Liver (tissue), 3 donors: Measurements from ENCODE around the gene EPB42.

Source experiments
- EGR1 ChIP-seq, 2 donors: IDR thresholded peaks; 2 replicates each; pipeline ENCODE4 v1.6.1; 2016 to 2018; ENCODE audit warnings: antibody characterized with exemption in 2 of 2, low read depth in 2 of 2
- FOXA1 ChIP-seq: IDR thresholded peaks from 2 replicates; pipeline ENCODE4 v1.6.1; 2016; ENCODE audit warnings: antibody characterized with exemption
- GABPA ChIP-seq, 2 donors: IDR thresholded peaks in 1 of 2; conservative IDR thresholded peaks in 1 of 2; 2 replicates each; pipeline ENCODE4 v1.6.1; 2016; ENCODE audit warnings: antibody characterized with exemption in 2 of 2, mild to moderate bottlenecking in 1 of 2, moderate library complexity in 1 of 2
- RAD21 ChIP-seq, 2 donors: IDR thresholded peaks; 2 replicates each; pipeline ENCODE4 v1.6.1; 2016; ENCODE audit warnings: antibody characterized with exemption in 2 of 2, mild to moderate bottlenecking in 2 of 2
- RXRA ChIP-seq, 2 donors: IDR thresholded peaks; 2 replicates each; pipeline ENCODE4 v1.6.1; 2017 to 2018; ENCODE audit warnings: antibody characterized with exemption in 2 of 2, mild to moderate bottlenecking in 1 of 2
- TAF1 ChIP-seq: conservative IDR thresholded peaks from 2 replicates; pipeline ENCODE4 v1.6.1; 2016; ENCODE audit warnings: antibody characterized with exemption, mild to moderate bottlenecking
- TF ChIP-seq, protein P1 (sequence below): fragments of 150-350 bp; IDR thresholded peaks from 2 replicates; pipeline ENCODE4 v1.5.1; 2017; ENCODE audit warnings: improper control_type of control experiment, low read depth, low read length; ENCODE audit not compliant: missing input control
- TF ChIP-seq, protein P2 (sequence below): IDR thresholded peaks from 2 replicates; pipeline ENCODE4 v1.6.1; 2016; ENCODE audit warnings: antibody characterized with exemption
- TF ChIP-seq, protein P3 (sequence below): IDR thresholded peaks from 2 replicates; pipeline ENCODE4 v1.6.1; 2016; ENCODE audit warnings: antibody characterized with exemption, mild to moderate bottlenecking
- TF ChIP-seq, protein P4 (sequence below): IDR thresholded peaks from 2 replicates; pipeline ENCODE4 v1.6.1; 2016; ENCODE audit warnings: antibody characterized with exemption
- donor health status: healthy.
- donor health status: healthy.

DNA sequence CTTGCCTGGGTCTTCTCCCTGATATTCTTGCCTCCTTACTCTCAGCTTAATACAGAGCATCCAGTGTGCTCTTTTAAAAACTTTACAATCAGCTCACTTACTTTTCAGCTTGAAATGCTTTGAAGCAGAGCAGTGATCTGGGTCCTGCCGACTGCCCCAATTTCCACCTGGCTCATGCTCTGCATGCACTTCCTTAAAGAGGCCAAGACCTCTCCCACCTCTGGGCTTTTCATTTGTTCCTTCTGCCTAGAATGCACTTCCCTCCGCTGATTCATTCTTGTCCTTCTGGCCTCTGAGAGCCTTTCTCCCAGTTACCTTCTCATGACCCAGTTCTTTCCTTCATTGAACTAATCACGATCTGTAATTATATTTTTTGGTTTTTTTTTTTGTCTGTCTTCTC lies 37.5 kb downstream of the EPB42 start:
- TF ChIP-seq, protein P1, sequence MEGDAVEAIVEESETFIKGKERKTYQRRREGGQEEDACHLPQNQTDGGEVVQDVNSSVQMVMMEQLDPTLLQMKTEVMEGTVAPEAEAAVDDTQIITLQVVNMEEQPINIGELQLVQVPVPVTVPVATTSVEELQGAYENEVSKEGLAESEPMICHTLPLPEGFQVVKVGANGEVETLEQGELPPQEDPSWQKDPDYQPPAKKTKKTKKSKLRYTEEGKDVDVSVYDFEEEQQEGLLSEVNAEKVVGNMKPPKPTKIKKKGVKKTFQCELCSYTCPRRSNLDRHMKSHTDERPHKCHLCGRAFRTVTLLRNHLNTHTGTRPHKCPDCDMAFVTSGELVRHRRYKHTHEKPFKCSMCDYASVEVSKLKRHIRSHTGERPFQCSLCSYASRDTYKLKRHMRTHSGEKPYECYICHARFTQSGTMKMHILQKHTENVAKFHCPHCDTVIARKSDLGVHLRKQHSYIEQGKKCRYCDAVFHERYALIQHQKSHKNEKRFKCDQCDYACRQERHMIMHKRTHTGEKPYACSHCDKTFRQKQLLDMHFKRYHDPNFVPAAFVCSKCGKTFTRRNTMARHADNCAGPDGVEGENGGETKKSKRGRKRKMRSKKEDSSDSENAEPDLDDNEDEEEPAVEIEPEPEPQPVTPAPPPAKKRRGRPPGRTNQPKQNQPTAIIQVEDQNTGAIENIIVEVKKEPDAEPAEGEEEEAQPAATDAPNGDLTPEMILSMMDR: no peak
- TF ChIP-seq, protein P2, sequence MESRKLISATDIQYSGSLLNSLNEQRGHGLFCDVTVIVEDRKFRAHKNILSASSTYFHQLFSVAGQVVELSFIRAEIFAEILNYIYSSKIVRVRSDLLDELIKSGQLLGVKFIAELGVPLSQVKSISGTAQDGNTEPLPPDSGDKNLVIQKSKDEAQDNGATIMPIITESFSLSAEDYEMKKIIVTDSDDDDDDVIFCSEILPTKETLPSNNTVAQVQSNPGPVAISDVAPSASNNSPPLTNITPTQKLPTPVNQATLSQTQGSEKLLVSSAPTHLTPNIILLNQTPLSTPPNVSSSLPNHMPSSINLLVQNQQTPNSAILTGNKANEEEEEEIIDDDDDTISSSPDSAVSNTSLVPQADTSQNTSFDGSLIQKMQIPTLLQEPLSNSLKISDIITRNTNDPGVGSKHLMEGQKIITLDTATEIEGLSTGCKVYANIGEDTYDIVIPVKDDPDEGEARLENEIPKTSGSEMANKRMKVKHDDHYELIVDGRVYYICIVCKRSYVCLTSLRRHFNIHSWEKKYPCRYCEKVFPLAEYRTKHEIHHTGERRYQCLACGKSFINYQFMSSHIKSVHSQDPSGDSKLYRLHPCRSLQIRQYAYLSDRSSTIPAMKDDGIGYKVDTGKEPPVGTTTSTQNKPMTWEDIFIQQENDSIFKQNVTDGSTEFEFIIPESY: no peak
- TF ChIP-seq, protein P3, sequence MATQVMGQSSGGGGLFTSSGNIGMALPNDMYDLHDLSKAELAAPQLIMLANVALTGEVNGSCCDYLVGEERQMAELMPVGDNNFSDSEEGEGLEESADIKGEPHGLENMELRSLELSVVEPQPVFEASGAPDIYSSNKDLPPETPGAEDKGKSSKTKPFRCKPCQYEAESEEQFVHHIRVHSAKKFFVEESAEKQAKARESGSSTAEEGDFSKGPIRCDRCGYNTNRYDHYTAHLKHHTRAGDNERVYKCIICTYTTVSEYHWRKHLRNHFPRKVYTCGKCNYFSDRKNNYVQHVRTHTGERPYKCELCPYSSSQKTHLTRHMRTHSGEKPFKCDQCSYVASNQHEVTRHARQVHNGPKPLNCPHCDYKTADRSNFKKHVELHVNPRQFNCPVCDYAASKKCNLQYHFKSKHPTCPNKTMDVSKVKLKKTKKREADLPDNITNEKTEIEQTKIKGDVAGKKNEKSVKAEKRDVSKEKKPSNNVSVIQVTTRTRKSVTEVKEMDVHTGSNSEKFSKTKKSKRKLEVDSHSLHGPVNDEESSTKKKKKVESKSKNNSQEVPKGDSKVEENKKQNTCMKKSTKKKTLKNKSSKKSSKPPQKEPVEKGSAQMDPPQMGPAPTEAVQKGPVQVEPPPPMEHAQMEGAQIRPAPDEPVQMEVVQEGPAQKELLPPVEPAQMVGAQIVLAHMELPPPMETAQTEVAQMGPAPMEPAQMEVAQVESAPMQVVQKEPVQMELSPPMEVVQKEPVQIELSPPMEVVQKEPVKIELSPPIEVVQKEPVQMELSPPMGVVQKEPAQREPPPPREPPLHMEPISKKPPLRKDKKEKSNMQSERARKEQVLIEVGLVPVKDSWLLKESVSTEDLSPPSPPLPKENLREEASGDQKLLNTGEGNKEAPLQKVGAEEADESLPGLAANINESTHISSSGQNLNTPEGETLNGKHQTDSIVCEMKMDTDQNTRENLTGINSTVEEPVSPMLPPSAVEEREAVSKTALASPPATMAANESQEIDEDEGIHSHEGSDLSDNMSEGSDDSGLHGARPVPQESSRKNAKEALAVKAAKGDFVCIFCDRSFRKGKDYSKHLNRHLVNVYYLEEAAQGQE: no peak
- TF ChIP-seq RXRA (IDR thresholded peaks at IDR 0.05) (no peak), EGR1 (IDR thresholded peaks at IDR 0.05; ENCODE audit: low read depth in 2 of 2) (no peak), RAD21 (IDR thresholded peaks at IDR 0.05) (no peak), GABPA (IDR thresholded peaks at IDR 0.05 in 1 of 2, conservative IDR thresholded peaks at IDR 0.05 in 1 of 2) (no peak), TAF1 (no peak), FOXA1 (no peak)
- TF ChIP-seq, protein P4, sequence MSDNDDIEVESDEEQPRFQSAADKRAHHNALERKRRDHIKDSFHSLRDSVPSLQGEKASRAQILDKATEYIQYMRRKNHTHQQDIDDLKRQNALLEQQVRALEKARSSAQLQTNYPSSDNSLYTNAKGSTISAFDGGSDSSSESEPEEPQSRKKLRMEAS: no peak
